GM21367 (cell line): ENCODE results near the gene ARMC7.
"Not testable (repeated sequence)": the region's sequence is repeated elsewhere in the genome, so short reads cannot be mapped to it uniquely, and the experiment has no call there.

Experiments used
- ATAC-seq: cut with Tn5 transposase; IDR thresholded peaks from one replicate; pipeline ENCODE4 v1.9.1; 2021; ENCODE audit not compliant: unreplicated experiment

Gene ARMC7

GRCh38 chr17:75152523-75152921 is 42.8 kb downstream of the ARMC7 start:
- no peak for ATAC-seq

GRCh38 chr17:75152922-75153779 is 43.4 kb downstream of the ARMC7 start:
- no peak for ATAC-seq

- peak; percentile 31 for ATAC-seq
Measured at GRCh38 chr17:75153780-75154194, 44.0 kb downstream of the ARMC7 start.

- peak; percentile 86 for ATAC-seq
Measured at GRCh38 chr17:75154195-75155106, 44.7 kb downstream of the ARMC7 start, which contains the start of gene JPT1. Gene JPT1, minus strand, starts transcription at chr17:75154512. Its CDS starts 115 bp downstream, at chr17:75154397.

GRCh38 chr17:75155191-75155601 is 45.4 kb downstream of the ARMC7 start:
- ATAC-seq, result no peak

- not testable (repeated sequence) for ATAC-seq
Measured at GRCh38 chr17:75158480-75158879, 48.7 kb downstream of the ARMC7 start.

- no peak for ATAC-seq
Measured at GRCh38 chr17:75159196-75160031, 49.6 kb downstream of the ARMC7 start.

- ATAC-seq, result no peak
Measured at GRCh38 chr17:75160211-75160610, 50.4 kb downstream of the ARMC7 start.

GRCh38 chr17:75163074-75163473 is 53.3 kb downstream of the ARMC7 start:
- ATAC-seq, result no peak

GRCh38 chr17:75164606-75165005 is 54.8 kb downstream of the ARMC7 start:
- not testable (repeated sequence) for ATAC-seq

GRCh38 chr17:75168998-75169397 is 59.2 kb downstream of the ARMC7 start:
- ATAC-seq, result no peak

- ATAC-seq, result no peak
Measured at GRCh38 chr17:75173526-75173925, 63.8 kb downstream of the ARMC7 start.

- ATAC-seq, result no peak
Measured at GRCh38 chr17:75174996-75175395, 65.2 kb downstream of the ARMC7 start.

- ATAC-seq, result no peak
Measured at GRCh38 chr17:75176625-75177024, 66.9 kb downstream of the ARMC7 start.

GRCh38 chr17:75178453-75178852 is 68.7 kb downstream of the ARMC7 start:
- ATAC-seq, result no peak
